Measurements from ENCODE around the gene DUSP1.

Gene DUSP1

DNA sequence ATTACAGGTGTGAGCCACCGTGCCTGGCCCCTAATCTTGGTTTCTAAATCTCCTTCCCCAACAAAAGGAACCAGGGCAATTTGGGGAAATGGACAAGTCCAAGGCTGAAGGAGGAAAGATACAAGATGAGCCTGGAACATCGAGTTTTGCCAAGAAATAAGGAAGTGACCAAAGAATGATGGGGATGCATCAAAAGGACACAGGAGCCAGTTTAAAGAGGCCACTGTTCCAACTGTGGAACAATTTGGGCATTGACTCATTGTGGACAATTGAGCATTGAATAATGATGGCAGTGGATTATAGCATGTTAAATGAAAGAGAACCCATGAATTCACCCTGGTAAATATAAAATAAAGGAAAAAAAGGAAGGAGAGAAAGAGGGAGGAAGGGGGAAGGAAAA is 47.5 kb downstream of the DUSP1 start:
- no peak for DNase-seq

DNA sequence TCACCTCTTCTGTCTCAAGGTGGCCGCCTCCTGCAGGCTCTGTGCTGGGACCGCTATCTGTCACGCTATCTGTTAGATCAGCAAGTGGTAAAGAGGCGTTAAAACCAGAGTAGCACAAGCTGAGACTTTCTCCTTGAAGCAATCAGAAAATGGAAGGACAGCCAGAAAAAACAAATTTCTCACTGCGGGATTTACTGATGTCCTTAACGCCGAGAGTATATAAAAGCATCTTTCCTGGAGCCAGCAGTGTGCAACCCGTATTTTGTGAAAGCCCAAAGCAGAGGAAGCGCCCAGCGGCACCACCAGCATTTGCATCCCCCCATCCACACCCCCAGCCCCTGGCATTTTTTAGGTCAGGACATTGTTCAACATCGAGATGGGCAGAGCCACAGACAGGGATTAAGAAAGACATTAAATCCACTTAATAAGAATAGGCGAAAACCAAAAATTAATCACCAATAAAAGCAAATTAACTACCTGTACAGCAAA is 48.6 kb downstream of the DUSP1 start:
- DNase-seq = peak; percentile 15

DNA sequence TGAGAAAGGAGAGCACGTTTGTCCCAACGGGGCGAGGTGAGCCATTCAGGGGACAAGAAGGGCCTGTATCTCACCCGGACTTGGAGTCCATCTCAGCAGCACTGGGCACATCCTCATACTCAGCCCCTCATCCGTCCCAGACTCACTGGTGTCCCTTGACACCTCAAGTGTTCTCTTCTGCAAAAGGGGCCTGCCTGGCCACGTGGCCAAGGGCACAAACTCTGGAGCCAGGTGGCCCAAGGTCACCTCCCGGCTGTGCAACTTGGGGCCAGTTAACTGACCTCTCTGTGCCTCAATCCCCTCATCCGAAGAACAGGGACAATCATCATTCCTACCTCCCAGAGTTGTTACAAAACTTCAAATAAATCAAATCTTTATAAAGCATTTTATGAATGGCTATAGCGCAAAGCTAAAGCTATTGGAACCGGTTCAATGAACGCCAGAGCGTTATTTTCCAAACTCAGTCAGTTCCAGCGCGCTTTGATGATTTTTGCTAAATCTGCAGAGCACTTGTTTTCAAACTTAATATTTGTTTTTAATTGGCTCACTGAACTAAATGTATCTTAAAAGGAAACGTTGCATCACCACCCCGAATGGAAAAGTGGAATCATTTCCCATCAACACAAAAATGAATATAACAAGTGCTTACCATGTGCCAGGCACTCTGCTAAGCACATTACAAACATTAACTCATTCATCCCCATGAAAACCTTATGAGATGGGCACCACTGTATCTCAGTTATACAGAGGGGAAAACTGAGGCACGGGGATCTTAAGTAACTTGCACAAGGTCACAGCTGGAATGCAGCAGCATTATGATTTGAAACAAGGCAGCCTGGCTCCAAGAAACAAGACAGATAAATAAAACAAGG is 49.3 kb downstream of the DUSP1 start:
- DNase-seq = no peak

DNA sequence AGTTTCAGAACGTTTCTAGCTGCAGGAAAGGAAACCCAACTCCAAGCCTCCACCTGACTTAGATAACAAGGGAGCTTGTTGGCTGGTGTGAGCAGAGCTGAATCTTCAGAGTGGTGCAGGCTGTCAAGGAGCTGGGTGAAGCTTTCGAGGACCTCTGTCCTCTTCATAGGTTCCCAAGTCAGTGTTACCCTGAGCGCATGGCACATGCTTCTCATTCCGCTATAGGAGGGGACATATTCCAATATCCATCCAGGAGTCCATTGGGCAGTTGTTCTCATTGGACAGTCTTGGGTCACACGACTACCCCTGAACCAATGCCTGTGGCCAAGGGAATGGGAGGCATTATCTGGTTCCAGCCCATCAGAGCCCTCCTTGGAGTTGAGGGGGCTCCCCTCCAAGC is 50.3 kb downstream of the DUSP1 start:
- DNase-seq = no peak

DNA sequence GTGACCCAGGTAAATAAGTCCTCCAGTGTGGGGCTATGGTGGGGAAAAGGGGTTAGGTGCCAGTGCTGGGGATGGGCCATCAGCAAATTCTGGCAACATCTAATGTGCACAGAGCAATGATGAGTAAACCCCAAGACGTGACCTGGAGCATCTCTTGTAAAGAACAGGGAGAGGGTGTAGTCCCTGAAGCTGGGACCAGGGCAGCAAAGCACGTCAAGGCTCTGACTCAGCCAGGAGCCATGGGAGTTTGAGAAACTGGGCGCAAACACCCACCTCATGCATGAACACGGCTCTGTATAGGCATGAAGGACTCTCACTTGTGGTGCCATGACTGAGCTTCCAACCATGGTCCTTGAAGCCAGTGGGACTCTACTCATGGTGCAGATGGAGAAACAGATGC is 51.8 kb downstream of the DUSP1 start:
- no peak for DNase-seq

DNA sequence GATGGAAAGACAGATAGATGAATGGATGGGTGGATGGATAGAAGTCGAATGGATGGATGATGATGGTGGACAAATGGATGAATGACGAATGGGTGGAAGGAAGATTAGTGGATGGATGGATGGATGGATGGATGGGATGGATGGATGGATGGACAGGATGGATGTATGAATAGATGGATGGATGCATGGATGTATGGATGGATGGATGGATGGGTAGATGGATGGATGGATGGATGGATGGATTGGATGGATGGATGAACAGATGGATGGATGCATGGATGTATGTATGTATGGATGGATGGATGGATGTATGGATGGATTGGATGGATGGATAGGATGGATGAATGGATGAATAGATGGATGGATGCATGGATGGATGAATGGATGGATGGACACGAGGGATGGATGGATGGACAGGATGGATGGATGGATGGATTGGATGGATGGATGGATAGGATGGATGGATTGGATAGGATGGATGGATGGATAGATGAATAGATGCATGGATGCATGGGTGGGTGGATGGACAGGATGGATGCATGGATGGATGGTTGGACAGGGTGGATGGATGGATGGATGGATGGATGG is 52.4 kb downstream of the DUSP1 start:
- no peak for DNase-seq
